Measurements from ENCODE around the gene SLC11A2.
"Not testable (repeated sequence)": the region's sequence is repeated elsewhere in the genome, so short reads cannot be mapped to it uniquely, and the experiment has no call there.

The SLC11A2 gene

DNA sequence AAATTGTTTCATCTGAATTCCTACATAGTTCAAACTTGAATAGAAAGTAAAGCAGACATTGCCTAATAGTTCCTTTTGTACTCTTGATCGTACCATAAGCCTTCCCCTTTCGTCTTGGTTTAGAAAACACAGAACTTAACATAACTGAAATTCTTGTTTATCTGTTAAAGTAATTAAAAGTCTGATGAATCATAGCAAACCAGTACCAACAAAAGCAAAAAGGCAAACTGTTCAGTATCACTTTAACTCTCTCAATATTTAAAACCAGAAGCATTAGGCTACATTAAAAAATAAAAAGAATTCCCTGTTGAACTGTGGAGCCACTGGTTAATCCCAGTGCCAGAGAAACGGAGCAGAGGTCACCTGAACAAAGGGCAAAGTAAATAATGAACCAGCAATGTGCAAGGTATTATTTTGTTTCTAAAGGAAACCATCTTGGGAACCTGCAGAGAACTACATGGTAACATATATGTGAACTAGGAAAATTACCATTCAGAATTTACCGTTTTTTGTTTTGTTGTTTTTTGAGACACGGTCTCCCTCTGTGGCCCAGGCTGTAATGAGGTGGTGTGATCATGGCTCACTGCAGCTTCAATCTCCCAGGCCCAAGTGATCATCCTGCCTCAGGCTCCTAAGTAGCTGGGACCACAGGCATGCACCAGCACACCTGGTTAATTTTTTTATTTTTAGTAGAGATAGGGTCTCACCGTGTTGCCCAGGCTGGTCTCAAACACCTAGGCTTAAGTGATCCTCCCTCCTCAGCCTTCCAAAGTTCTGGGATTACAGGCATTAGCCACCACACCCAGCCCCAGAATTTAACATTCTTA, 91.0 kb downstream of the SLC11A2 start:
- in situ Hi-C loops (cut with HindIII; ENCODE audit: low sequenced_read_pairs) = no loop called here
- no peak overlapping the region for H3K4me3 ChIP-seq (ENCODE audit: low read depth, low read length)
- no peak for TF ChIP-seq CTCF (IDR thresholded peaks at IDR 0.05; ENCODE audit: low read depth, low read length)
- DNase-seq (ENCODE audit: low read depth, low spot score) = peak; percentile 43

DNA sequence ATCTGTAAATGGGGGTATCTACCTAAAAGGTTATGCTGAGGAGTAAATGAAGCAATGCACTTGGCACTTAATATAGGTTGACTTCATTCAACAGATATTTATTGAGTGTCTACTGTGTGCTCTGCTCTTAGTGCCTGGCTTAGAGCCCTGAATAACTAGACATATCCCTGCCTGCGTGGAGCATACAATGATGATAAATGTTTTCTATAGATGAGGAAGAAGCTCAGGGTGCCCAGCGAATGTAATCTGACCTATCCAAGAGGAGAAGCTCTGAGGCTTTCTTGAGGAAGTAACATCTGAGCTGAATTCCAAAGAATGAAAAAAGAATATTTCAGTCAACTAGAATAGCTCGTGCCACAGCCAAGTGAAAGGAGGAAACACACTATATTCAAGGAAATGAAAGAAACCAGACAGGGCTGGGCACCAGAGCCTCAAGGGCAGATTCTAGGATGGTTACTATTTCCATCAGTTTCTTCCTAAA, 91.8 kb downstream of the SLC11A2 start:
- H3K4me3 ChIP-seq (ENCODE audit: low read depth, low read length) = no peak overlapping the region
- no peak for TF ChIP-seq CTCF (IDR thresholded peaks at IDR 0.05; ENCODE audit: low read depth, low read length)
- no peak for DNase-seq (ENCODE audit: low read depth, low spot score)
- in situ Hi-C loops (cut with HindIII; ENCODE audit: low sequenced_read_pairs) = no loop called here

DNA sequence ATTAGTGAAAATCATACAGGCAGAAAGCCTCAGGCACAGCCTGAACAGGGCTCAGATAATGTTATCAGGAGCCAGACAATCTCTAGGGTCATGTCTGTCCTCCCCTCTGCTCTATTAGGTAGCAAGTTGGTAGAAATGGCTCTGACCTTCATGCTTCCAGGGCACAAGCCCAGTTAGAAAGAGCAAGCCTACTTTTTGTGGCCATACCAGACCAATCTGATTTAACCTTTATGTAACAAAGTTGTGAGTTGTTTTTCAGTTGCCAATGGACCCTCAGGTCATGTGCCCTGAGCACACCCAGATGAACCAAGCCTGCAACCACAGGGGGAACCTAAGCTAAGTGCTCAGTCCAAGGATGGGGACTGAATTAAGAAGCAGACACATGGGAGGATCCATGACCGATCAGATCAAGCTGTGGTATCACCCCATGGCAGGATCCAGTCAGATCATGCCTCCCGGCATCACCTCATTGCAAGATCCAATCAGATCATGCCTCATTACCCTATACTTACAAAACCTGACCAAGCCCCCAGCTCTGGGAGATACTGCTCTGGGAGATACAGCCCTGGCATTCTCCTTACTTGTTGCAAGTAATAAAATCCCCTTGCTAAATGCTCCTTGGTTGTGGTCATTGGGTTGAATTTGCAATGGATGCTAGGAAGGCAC, 92.6 kb downstream of the SLC11A2 start:
- DNase-seq (ENCODE audit: low read depth, low spot score) = no peak
- no peak overlapping the region for H3K4me3 ChIP-seq (ENCODE audit: low read depth, low read length)
- in situ Hi-C loops (cut with HindIII; ENCODE audit: low sequenced_read_pairs) = no loop called here
- no peak for TF ChIP-seq CTCF (IDR thresholded peaks at IDR 0.05; ENCODE audit: low read depth, low read length)

DNA sequence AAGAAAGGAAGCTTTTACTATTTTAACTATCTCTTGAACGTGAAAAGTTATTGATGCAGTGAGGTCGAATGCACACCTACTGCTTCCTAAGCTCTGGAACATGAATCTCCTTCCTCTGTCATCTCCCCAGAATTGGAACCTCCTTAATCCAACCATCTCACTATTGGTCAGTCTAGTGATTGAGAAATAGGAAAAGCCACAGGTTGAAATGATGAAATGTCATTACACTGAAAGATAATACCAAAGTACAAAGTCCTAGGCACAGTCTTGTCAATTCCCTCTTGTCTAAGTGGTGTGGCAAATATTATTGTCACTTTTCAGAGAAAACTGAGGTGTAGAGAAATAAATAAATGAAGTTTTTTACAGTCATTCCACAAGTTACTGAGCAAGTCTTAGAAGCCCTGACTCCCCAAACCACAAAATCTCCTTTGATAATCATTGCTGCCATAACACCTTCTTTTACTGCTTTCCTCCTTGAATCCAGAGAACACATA, 93.3 kb downstream of the SLC11A2 start:
- no peak overlapping the region for H3K4me3 ChIP-seq (ENCODE audit: low read depth, low read length)
- no peak for TF ChIP-seq CTCF (IDR thresholded peaks at IDR 0.05; ENCODE audit: low read depth, low read length)
- DNase-seq (ENCODE audit: low read depth, low spot score) = no peak
- in situ Hi-C loops (cut with HindIII; ENCODE audit: low sequenced_read_pairs) = no loop called here

DNA sequence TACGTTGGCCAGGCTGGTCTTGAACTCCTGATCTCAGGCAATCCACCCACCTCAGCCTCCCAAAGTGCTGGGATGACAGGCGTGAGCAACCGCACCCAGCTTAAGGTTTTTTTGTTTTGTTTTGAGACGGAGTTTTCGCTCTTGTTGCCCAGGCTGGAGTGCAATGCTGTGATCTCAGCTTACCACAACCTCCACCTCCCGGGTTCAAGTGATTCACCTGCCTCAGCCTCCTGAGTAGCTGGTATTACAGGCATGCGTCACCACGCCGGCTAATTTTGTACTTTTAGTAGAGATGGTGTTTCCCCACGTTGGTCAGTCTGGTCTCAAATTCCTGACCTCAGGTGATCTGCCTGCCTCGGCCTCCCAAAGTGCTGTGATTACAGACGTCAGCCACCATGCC, 95.7 kb downstream of the SLC11A2 start:
- DNase-seq (ENCODE audit: low read depth, low spot score); in situ Hi-C loops (cut with HindIII; ENCODE audit: low sequenced_read_pairs); H3K4me3 ChIP-seq (ENCODE audit: low read depth, low read length): not testable (repeated sequence)

DNA sequence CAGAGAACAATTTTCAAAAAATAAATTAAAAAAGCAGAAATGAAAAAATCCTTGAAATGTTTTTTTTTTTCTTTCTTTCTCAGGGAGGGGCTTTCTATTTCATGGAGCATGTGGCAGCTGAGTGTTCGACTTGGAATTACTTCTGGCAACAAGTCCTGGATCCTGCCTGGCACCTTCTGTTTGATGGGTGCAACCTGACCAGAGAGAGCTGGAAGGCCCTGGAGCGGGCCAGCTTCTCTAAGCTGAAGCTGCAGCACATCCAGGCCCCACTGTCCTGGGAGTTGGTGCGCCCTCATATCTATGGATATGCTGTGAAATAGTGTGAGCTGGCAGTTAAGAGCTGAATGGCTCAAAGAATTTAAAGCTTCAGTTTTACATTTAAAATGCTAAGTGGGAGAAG, 96.4 kb downstream of the SLC11A2 start:
- no peak for TF ChIP-seq CTCF (IDR thresholded peaks at IDR 0.05; ENCODE audit: low read depth, low read length)
- in situ Hi-C loops (cut with HindIII; ENCODE audit: low sequenced_read_pairs) = no loop called here
- no peak for DNase-seq (ENCODE audit: low read depth, low spot score)
- no peak overlapping the region for H3K4me3 ChIP-seq (ENCODE audit: low read depth, low read length)
